PFSK-1 (cell line): ENCODE data around the gene CRY2.

Experiments
- FOXP2 ChIP-seq: optimal IDR thresholded peaks from 2 replicates; pipeline ENCODE3; 2011; ENCODE audit warnings: borderline replicate concordance, control low read depth, inconsistent platforms; ENCODE audit not compliant: insufficient read depth; ENCODE audit errors: extremely low read length, extremely low read depth
- POLR2AphosphoS5 ChIP-seq: IDR thresholded peaks from 2 replicates; pipeline ENCODE4 v1.6.1; 2012; ENCODE audit warnings: low read depth, mild to moderate bottlenecking, control low read depth, low read length, moderate library complexity
- REST ChIP-seq, 2 experiments: IDR thresholded peaks; 2 replicates each; pipeline versions ENCODE4 v1.6.1 to v1.8.0; 2011 to 2012; ENCODE audit warnings: low read depth in 2 of 2, low read length in 2 of 2, control low read depth in 1 of 2, inconsistent platforms in 1 of 2, mild to moderate bottlenecking in 1 of 2, moderate library complexity in 1 of 2; ENCODE audit not compliant: insufficient read depth in 1 of 2
- SIN3A ChIP-seq: IDR thresholded peaks from 2 replicates; pipeline ENCODE4 v1.6.1; 2012; ENCODE audit warnings: mild to moderate bottlenecking, low read length, moderate library complexity, borderline replicate concordance; ENCODE audit not compliant: insufficient read depth
- TAF1 ChIP-seq: IDR thresholded peaks from 2 replicates; pipeline ENCODE4 v1.6.1; 2012; ENCODE audit warnings: low read length, control low read depth, borderline replicate concordance; ENCODE audit not compliant: insufficient read depth

- no peak for TF ChIP-seq POLR2AphosphoS5
- TF ChIP-seq SIN3A = no peak
- no peak for TF ChIP-seq REST (IDR thresholded peaks at IDR 0.05; ENCODE audit: insufficient read depth in 1 of 2, low read depth in 2 of 2, low read length in 2 of 2)
- TF ChIP-seq TAF1 = no peak
- TF ChIP-seq FOXP2 = no peak
Measured at GRCh38 chr11:45810431-45811108, 36.7 kb upstream of the CRY2 start.
